ENCODE results near the gene ZNF668. TPM values are rescaled to one million over a fixed set of nuclear protein-coding genes. Genes with fewer than 3 reads are reported as not detected.
A peak's percentile ranks its signal among the peaks of the same experiment; 100 is the strongest.

ZNF668 gene
- total and polyA plus RNA-seq, 2 of the 8 experiments (the other 6 are each of a cell fraction or from before 2014, with no cell fraction given) = 14.0 to 14.3 TPM

DNA sequence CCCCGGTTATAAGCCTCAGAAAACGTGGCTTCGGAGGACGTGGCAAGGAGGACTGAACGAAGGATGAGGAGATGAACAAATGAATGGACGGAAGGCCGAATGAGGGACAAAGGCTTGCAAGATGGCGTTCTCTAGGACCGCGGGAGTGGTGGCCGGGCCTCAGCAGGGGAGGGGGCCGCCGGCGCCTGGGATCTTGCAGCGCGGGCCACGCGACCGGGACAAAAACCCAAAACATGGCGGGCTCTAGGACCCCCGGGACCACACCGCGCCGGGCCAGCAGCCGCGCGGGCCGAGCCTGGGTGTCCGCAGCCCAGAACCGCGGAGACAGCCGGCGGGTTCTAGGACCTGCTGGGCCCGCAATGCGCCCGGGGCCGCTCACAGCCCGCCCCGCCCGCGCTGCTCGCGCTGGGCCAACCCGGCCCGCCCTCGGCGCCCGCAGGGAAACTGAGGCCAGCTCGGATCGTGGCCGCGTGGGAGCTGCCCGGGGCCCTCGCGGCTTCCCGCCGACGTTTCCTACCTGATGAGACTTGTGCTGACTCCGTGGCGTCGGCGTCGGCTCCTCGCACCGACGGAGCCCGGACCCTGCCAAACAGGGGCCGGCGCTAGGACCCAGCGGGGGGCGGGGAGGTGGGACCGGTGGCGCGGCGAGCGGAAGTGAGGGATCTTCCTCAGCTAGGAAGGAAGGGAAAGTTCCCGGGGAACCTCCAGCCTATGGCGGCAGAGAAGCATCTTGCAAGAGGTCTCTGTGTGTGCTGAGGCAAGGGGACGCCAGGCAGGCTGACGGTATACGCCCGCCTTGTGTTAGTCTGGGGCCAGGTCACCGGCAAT lies 684 bp downstream of the ZNF668 start (continued):
- TF ChIP-seq, protein P1, sequence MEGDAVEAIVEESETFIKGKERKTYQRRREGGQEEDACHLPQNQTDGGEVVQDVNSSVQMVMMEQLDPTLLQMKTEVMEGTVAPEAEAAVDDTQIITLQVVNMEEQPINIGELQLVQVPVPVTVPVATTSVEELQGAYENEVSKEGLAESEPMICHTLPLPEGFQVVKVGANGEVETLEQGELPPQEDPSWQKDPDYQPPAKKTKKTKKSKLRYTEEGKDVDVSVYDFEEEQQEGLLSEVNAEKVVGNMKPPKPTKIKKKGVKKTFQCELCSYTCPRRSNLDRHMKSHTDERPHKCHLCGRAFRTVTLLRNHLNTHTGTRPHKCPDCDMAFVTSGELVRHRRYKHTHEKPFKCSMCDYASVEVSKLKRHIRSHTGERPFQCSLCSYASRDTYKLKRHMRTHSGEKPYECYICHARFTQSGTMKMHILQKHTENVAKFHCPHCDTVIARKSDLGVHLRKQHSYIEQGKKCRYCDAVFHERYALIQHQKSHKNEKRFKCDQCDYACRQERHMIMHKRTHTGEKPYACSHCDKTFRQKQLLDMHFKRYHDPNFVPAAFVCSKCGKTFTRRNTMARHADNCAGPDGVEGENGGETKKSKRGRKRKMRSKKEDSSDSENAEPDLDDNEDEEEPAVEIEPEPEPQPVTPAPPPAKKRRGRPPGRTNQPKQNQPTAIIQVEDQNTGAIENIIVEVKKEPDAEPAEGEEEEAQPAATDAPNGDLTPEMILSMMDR (IDR thresholded peaks at IDR 0.05; ENCODE audit: control extremely low read depth in 1 of 3, insufficient read depth in 1 of 3, low read depth in 1 of 3, low read length in 3 of 3) = no peak
- peak; percentile 26 for TF ChIP-seq TAF1 (IDR thresholded peaks at IDR 0.05; ENCODE audit: low read depth, low read length)
- TF ChIP-seq, protein P2, sequence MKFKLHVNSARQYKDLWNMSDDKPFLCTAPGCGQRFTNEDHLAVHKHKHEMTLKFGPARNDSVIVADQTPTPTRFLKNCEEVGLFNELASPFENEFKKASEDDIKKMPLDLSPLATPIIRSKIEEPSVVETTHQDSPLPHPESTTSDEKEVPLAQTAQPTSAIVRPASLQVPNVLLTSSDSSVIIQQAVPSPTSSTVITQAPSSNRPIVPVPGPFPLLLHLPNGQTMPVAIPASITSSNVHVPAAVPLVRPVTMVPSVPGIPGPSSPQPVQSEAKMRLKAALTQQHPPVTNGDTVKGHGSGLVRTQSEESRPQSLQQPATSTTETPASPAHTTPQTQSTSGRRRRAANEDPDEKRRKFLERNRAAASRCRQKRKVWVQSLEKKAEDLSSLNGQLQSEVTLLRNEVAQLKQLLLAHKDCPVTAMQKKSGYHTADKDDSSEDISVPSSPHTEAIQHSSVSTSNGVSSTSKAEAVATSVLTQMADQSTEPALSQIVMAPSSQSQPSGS (IDR thresholded peaks at IDR 0.05; ENCODE audit: low read length) = no peak
- no peak for TF ChIP-seq NRF1 (IDR thresholded peaks at IDR 0.05; ENCODE audit: low read depth, low read length)
- TF ChIP-seq FOSL1 (IDR thresholded peaks at IDR 0.05; ENCODE audit: insufficient read depth, low read depth, low read length) = peak; percentile 100
- TF ChIP-seq SP2 (IDR thresholded peaks at IDR 0.05; ENCODE audit: low read length) = no peak
- TF ChIP-seq RAD21 (IDR thresholded peaks at IDR 0.05 in 1 of 2, conservative IDR thresholded peaks at IDR 0.05 in 1 of 2; ENCODE audit: low read depth in 2 of 2, low read length in 2 of 2) = no peak
- TF ChIP-seq TAF7 (optimal IDR thresholded peaks at IDR 0.05; ENCODE audit: borderline replicate concordance, low read depth, low read length) = peak; percentile 16
- TF ChIP-seq SP1 (IDR thresholded peaks at IDR 0.05; ENCODE audit: low read depth, low read length) = peak; percentile 81
- TF ChIP-seq SIX5 (IDR thresholded peaks at IDR 0.05; ENCODE audit: low read depth, low read length) = no peak
- no peak for TF ChIP-seq NANOG (IDR thresholded peaks at IDR 0.05; ENCODE audit: insufficient read depth, low read depth, low read length, poor library complexity, severe bottlenecking)
- 0 out of 2 replicates have a peak, but pooled peaks have one; percentile 9 for TF ChIP-seq CHD2 (IDR thresholded peaks at IDR 0.05; ENCODE audit: low read length)
